C4-2B (cell line): ENCODE results near the gene ELL2.
A peak's percentile ranks its signal among the peaks of the same experiment; 100 is the strongest.

ENCODE experiments used
- H3K27ac ChIP-seq: fragments of 450-650 bp; 2 replicates; pipeline ENCODE4 v1.5.1; 2017
- ZFX ChIP-seq: fragments of 450-650 bp; IDR thresholded peaks from 2 replicates; pipeline ENCODE4 v1.6.1; 2017
- TF ChIP-seq, protein P1 (sequence below): fragments of 450-650 bp; conservative IDR thresholded peaks from 2 replicates; pipeline ENCODE4 v1.5.1; 2017; ENCODE audit warnings: mild to moderate bottlenecking

The ELL2 gene

DNA sequence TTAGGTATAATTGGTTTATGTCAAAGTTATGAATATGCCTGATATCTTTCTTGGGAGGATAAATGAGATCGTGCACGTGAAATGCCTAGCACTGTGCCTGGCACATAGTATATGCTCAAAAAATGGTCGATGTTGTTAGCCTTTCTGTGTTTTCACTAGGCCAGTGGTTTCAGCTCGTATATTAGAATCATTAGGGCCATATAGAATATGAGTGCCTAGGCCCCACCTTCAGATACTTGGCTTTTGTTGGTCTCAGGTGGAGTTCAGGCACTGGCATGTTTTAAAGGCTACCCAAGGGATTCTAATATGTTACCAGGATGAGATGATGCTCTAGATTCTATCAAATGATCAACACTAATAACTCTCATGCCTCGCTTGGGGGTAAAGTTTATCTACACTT, 56.8 kb downstream of the ELL2 start:
- TF ChIP-seq, protein P1, sequence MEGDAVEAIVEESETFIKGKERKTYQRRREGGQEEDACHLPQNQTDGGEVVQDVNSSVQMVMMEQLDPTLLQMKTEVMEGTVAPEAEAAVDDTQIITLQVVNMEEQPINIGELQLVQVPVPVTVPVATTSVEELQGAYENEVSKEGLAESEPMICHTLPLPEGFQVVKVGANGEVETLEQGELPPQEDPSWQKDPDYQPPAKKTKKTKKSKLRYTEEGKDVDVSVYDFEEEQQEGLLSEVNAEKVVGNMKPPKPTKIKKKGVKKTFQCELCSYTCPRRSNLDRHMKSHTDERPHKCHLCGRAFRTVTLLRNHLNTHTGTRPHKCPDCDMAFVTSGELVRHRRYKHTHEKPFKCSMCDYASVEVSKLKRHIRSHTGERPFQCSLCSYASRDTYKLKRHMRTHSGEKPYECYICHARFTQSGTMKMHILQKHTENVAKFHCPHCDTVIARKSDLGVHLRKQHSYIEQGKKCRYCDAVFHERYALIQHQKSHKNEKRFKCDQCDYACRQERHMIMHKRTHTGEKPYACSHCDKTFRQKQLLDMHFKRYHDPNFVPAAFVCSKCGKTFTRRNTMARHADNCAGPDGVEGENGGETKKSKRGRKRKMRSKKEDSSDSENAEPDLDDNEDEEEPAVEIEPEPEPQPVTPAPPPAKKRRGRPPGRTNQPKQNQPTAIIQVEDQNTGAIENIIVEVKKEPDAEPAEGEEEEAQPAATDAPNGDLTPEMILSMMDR = no peak
- no peak for TF ChIP-seq ZFX
- H3K27ac ChIP-seq = no peak overlapping the region

DNA sequence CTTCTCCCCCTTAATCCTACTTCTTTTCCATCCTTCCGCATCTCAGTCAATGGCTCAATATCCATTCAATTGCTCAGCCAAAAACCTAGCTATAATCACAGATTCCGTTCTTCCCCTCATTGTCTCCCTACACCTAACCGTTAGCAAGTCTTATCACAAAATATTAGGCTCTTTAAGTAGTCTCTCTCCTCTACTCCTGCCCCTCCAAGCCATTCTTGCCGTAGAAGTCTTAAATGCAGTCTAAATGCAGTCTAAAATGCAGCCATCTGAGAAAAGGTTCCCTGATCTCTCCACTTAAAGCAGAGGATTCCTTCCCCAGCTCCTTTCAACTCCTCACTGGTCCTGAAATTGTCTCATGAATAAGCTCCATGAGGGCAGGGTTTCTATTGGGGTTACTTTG, 57.8 kb downstream of the ELL2 start:
- TF ChIP-seq ZFX = no peak
- TF ChIP-seq, protein P1 = no peak
- no peak overlapping the region for H3K27ac ChIP-seq

DNA sequence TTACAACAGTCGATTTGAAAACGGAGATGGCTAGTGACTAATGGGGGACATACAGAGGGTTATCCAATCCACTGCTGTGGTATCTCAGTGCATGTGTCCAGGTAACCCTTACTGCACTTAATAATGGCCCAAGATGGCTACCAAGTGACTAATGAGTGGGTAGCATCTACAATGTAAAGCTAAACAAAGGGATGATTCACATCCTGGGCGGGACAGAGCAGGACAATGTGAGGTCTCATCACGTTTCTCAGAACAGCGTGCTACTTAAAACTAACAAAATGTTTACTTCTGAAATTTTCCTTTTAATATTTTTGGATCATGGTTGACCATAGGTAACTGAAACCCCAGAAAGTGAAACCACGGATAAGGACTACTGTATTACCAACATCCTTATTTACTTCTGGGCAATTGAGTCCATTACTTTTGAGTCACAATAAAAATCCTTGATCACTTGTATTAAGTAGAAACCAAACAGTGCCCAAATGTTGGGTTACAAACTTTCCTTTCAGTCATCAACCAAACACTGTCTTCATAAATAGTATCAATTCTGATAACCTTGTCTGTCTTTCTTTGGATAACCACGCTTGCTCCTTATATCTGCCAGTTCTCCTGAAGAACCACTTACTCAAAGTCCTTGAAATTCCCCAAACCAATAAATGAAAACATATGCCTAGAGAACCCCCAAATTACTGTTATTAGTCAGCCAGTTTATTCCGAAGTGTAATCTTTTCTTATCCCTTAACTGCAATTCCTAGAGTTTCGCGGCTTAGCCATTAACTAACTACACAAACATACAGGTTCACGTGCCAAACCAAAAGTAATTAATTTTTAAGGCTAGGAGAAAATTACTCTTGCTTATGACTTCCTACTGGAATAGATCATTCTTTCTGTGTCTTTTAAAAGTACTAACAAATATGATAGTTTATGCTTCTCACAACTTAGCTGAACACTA, 59.7 kb downstream of the ELL2 start:
- no peak for TF ChIP-seq ZFX
- TF ChIP-seq, protein P1 = no peak
- no peak overlapping the region for H3K27ac ChIP-seq

DNA sequence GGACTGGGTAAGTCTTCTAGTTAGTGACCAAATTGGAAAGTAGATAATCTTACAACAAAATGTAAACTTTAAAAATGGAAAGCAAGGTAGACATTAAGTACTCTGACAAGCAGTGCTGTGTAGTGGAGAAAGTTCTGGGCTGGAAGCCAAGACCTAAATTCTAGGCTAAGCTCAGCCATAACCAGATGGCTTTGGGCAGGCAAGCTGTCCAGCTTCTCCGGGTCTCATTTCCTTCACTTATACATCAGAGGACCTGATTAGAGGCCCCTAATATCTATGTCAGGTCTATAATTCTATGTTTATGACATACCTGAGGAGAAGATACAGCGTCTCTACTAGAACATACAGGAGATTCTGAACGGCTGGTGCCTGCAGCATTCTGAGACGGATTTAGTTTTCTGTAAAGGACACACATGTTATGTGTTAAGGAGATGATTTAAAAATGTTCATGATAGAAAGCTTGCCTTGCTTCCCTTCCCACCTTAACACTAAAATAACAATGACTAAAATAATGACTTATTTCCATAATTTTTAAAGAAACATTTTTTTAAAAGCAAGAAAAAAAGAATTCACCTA, 61.2 kb downstream of the ELL2 start:
- H3K27ac ChIP-seq = no peak overlapping the region; the same call in 1 of the 2 replicates
- TF ChIP-seq ZFX = no peak
- TF ChIP-seq, protein P1 = no peak

DNA sequence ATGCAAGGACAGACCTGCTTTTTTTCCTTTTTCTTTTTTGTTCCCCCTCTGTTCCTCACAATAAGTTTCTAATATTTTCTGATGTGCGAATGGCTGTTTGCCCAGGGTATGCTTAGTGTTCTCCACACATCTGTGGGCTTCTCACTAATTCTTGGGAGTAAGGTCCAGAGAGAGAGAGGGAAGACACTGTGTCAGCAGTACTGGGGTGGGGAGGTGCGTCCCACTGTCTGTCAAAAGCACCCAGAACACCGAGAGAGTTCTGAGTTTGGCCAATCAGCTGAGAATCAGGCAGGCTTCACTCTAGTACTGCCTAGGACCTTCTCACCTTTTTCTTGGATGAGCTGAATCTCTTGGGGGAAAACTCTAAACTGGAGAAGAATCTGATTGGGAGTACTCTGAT, 61.8 kb downstream of the ELL2 start:
- H3K27ac ChIP-seq = peak overlapping the region; percentile 51; the same call in 1 of the 2 replicates
- TF ChIP-seq ZFX = no peak
- TF ChIP-seq, protein P1 = no peak

DNA sequence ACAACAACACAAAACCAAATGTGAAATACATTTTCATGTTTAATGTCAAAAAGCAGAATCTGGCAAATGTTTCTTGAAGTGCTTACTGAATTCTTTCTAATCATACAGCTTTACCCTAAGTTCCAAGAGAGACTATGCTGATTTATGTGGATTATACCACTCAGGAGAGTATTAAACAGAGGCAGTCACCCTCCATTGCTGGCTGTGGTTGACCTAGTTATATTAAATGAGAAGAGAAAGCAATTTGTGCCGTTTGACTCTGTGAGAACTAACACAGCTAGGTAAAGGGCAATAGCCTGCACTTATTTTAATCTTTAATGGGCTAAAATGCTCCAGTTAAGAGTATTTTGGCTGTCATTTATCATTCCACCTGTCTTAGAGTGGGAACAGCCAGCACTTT, 62.6 kb downstream of the ELL2 start:
- no peak overlapping the region for H3K27ac ChIP-seq
- TF ChIP-seq, protein P1 = no peak
- TF ChIP-seq ZFX = no peak

DNA sequence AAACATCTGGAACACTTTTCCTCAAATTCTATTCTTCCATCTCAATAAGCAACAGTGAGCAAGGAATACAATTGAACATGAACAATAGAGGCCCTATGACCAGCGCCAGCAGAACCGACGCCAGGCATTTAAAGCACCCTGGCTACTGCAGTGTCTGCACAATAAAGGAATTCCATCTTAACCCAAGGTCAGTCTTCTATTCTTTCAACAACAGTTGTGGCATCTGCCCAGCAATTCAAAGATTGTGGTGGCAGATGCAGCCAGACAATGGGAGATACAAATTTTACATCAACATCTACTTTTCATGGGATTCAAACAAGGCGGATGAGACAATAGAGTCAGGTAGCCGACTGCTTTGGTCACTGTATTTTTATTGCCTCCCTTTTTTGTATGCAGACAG, 65.9 kb downstream of the ELL2 start:
- no peak for TF ChIP-seq ZFX
- TF ChIP-seq, protein P1 = no peak
- H3K27ac ChIP-seq = no peak overlapping the region
